Gastrocnemius medialis (tissue), 4 donors: Measurements from ENCODE around the gene AP1S3. TPM values are rescaled to one million over a fixed set of nuclear protein-coding genes. Genes with fewer than 3 reads are reported as not detected.

Experiments
- ATAC-seq, 2 donors: fragments of 150-250 bp; one replicate each; pipeline ENCODE4 v1.9.1; 2016
- DNase-seq, 2 donors: peaks; one replicate each; pipeline ENCODE4 v3.0.0-alpha.2; 2019
- H3K27ac ChIP-seq, 4 donors: fragments of 200-600 bp; sonication (generic); 1 replicate in 1 of 4; 2 replicates in 3 of 4; pipeline ENCODE4 v1.5.1; 2016 to 2018; ENCODE audit warnings: mild to moderate bottlenecking in 2 of 4, moderate library complexity in 1 of 4
- H3K27me3 ChIP-seq, 3 donors: fragments of 200-600 bp; sonication (generic) in 2 of 3; 1 replicate in 1 of 3; 2 replicates in 2 of 3; pipeline versions ENCODE4 v1.5.1 to v1.6.0; 2016 to 2019; ENCODE audit warnings: mild to moderate bottlenecking in 1 of 3, moderate library complexity in 1 of 3
- H3K36me3 ChIP-seq, 2 donors: fragments of 200-600 bp; sonication (generic) in 1 of 2; one replicate each; pipeline ENCODE4 v1.5.1; 2017 to 2018
- H3K4me1 ChIP-seq, 2 donors: fragments of 200-600 bp; sonication (generic) in 1 of 2; one replicate each; pipeline ENCODE4 v1.5.1; 2016 to 2017; ENCODE audit warnings: mild to moderate bottlenecking in 2 of 2
- H3K4me3 ChIP-seq, 4 donors: fragments of 200-600 bp; sonication (generic) in 3 of 4; 1 replicate in 1 of 4; 2 replicates in 3 of 4; pipeline ENCODE4 v1.5.1; 2016 to 2019; ENCODE audit warnings: mild to moderate bottlenecking in 2 of 4
- H3K9me3 ChIP-seq, 3 donors: fragments of 200-600 bp; sonication (generic) in 2 of 3; 1 replicate in 1 of 3; 2 replicates in 2 of 3; pipeline ENCODE4 v1.5.1; 2016 to 2019
- POLR2A ChIP-seq, 2 donors: fragments of 450-650 bp; IDR thresholded peaks; one replicate each; pipeline ENCODE4 v1.6.1; 2017; ENCODE audit warnings: antibody characterized with exemption in 2 of 2, mild to moderate bottlenecking in 2 of 2, moderate library complexity in 2 of 2
- in situ Hi-C, 4 donors: fragments of 200-750 bp; cut with MboI; loops; one replicate each; pipeline versions ENCODE4 v1.15.0 to v1.8.0; 2017; ENCODE audit warnings: low sequenced_read_pairs in 4 of 4
- intact Hi-C: fragments of 100-400 bp; cut with DNase I; formaldehyde crosslinking; loops from one replicate; pipeline ENCODE4 v1.15.1; 2023; ENCODE audit warnings: low total_unique reads
- total RNA-seq, 4 donors: library from RNA; depleted of rRNA; stranded (reverse); fragments of >200 nt; gene quantifications; one replicate each; pipeline versions ENCODE4 v1.1.0 to v1.2.3, GENCODE V29; 2016
- TF ChIP-seq, protein P1 (sequence below), 5 experiments: fragments of 450-650 bp in 3 of 5; fragments of 200-600 bp in 2 of 5; sonication (generic) in 2 of 5; IDR thresholded peaks in 4 of 5; conservative IDR thresholded peaks in 1 of 5; 1 replicate in 4 of 5; 2 replicates in 1 of 5; pipeline ENCODE4 v1.5.1; 2016 to 2019; ENCODE audit warnings: antibody characterized with exemption in 5 of 5, mild to moderate bottlenecking in 3 of 5, moderate library complexity in 3 of 5

The AP1S3 gene
- total RNA-seq, 4 donors from 2014 or later, result 0.20 TPM; not detected in 3

DNA sequence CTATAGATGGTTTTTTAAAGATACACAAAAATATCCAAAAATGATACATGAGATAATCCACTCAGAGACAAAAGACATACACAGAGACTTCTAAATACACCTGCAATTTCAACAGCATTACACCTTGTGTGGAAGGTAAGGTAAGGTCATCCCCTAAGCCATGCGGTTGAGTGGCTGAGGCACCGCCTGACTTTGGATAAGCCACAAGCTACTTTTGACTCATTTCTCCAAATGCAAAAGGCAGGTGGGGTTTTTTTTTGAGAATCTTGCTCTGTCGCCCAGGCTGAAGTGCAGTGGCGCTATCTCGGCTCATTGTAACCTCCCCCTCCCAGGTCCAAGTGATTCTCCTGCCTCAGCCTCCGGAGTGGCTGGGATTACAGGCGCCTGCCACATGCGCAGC lies 13.1 kb downstream of the AP1S3 start:
- DNase-seq, result no peak
- Histone ChIP-seq H3K4me3 (no peak overlapping the region), H3K36me3 (no peaks in the 10 kb centered on the region), H3K27me3 (no peaks in the 10 kb centered on the region), H3K9me3 (no peaks in the 10 kb centered on the region), H3K27ac (no peak overlapping the region), H3K4me1 (no peaks in the 10 kb centered on the region)
- intact Hi-C loops, result no loop called here
- TF ChIP-seq POLR2A (IDR thresholded peaks at IDR 0.05), result no peak
- TF ChIP-seq, protein P1, sequence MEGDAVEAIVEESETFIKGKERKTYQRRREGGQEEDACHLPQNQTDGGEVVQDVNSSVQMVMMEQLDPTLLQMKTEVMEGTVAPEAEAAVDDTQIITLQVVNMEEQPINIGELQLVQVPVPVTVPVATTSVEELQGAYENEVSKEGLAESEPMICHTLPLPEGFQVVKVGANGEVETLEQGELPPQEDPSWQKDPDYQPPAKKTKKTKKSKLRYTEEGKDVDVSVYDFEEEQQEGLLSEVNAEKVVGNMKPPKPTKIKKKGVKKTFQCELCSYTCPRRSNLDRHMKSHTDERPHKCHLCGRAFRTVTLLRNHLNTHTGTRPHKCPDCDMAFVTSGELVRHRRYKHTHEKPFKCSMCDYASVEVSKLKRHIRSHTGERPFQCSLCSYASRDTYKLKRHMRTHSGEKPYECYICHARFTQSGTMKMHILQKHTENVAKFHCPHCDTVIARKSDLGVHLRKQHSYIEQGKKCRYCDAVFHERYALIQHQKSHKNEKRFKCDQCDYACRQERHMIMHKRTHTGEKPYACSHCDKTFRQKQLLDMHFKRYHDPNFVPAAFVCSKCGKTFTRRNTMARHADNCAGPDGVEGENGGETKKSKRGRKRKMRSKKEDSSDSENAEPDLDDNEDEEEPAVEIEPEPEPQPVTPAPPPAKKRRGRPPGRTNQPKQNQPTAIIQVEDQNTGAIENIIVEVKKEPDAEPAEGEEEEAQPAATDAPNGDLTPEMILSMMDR (IDR thresholded peaks at IDR 0.05 in 4 of 5, conservative IDR thresholded peaks at IDR 0.05 in 1 of 5), result no peak
- ATAC-seq, result no peak
- in situ Hi-C loops, result no loop called here

DNA sequence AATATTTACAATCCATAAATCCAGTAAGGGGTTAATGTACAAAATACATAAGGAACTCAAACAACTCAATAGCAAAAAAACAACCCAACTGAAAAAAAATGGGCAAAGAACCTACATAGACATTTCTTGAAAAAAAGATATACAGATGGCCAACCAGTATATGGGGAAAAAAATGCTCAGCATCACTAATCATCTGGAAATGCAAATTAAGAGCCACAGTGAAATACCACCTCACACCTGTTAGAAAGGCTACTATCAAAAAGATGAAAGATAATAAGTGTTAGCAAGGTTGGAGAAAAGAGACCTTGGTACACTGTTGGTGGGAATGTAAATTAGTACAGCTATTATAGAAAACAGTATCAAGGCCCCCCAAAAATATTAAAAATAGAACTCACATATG lies 14.6 kb downstream of the AP1S3 start:
- in situ Hi-C loops, result no loop called here
- no peak for ATAC-seq

DNA sequence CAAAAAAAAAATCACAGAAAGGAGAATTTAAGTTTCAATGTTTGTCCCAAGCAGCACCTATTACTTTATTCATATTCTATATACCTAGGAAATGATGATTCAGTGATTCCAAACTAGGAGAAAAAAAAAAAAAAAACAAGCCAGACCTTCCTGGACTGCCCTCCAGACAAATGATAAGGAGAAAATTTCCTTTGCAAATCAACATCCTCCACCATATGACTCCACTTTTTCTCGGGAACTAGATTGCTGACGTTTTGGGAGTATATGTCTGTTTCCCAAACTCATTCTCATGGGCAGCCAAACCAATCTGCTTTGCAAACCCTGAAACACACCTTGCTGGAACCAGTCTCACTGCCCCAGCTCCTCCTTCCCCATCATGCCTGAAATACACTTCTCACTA lies 16.8 kb downstream of the AP1S3 start:
- Histone ChIP-seq H3K27ac (no peak overlapping the region), H3K36me3 (no peaks in the 10 kb centered on the region), H3K4me1 (no peaks in the 10 kb centered on the region), H3K27me3 (no peaks in the 10 kb centered on the region), H3K9me3 (no peaks in the 10 kb centered on the region), H3K4me3 (no peak overlapping the region)
- DNase-seq (no peak), ATAC-seq (no peak)
- in situ Hi-C loops (no loop called here), intact Hi-C loops (no loop called here)
- TF ChIP-seq, protein P1 (IDR thresholded peaks at IDR 0.05 in 4 of 5, conservative IDR thresholded peaks at IDR 0.05 in 1 of 5), result no peak
- no peak for TF ChIP-seq POLR2A (IDR thresholded peaks at IDR 0.05)

More for the DNA sequence above, 14.6 kb downstream of the AP1S3 start:
- DNase-seq, result no peak
- TF ChIP-seq POLR2A (IDR thresholded peaks at IDR 0.05), result no peak
- TF ChIP-seq, protein P1 (IDR thresholded peaks at IDR 0.05 in 4 of 5, conservative IDR thresholded peaks at IDR 0.05 in 1 of 5), result no peak
- intact Hi-C loops, result no loop called here
- Histone ChIP-seq H3K36me3 (no peaks in the 10 kb centered on the region), H3K4me3 (no peak overlapping the region), H3K27ac (no peak overlapping the region), H3K4me1 (no peaks in the 10 kb centered on the region), H3K9me3 (no peaks in the 10 kb centered on the region), H3K27me3 (no peaks in the 10 kb centered on the region)

DNA sequence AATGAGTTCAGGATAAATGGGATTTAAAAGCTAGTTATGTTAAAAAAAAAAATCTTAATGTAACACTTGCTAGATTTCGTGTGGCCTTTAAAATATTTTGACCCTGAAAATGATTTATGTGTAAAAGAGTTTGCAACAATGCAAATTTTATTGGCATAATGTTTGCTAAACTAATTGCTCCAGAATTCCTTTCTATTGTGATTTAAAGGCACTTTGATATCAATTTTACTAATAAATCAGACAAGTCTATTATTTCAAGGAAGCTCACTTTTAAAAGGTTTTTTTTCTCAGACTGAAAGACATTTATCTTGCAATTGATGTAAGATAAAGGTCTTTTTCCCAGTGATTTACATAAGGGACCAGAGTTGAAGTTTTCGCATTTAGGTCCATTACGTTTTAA lies 17.5 kb downstream of the AP1S3 start:
- Histone ChIP-seq H3K4me3 (no peak overlapping the region), H3K4me1 (no peaks in the 10 kb centered on the region), H3K9me3 (no peaks in the 10 kb centered on the region), H3K36me3 (no peaks in the 10 kb centered on the region), H3K27me3 (no peaks in the 10 kb centered on the region), H3K27ac (no peak overlapping the region)
- in situ Hi-C loops, result no loop called here
- no peak for ATAC-seq
- DNase-seq, result no peak
- TF ChIP-seq, protein P1 (IDR thresholded peaks at IDR 0.05 in 4 of 5, conservative IDR thresholded peaks at IDR 0.05 in 1 of 5), result no peak
- TF ChIP-seq POLR2A (IDR thresholded peaks at IDR 0.05), result no peak
- intact Hi-C loops, result no loop called here

DNA sequence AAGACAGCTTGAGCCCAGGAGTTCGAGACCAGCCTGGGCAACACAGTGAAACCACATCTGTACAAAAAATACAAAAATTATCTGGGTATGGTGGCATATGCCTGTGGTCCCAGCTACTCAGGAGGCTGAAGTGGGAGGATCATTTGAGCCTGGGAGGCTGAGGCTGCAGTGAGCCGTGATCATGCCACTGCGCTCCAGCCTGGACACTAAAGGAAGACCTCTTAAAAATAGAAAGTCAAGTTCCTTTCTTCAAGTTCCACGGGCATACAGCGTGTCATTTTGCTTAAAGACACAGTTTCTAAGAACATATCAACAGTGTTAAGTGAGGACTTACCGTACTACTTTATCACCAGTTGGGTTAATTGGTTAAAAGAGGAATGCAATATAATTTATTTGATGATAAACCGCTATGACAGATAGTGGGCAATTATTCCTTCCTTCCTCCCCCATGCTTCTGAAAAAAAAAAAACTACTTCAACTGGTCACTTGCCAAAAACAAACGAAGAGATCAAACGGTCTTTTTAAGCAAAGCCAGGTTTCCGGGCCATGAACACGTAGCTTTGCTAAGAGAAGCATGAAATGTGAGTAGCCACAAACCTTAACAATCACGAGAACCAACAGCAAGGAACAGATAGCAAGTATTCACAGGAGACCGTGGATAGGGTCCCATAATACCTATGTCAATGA lies 21.4 kb downstream of the AP1S3 start:
- intact Hi-C loops, result no loop called here
- H3K4me3 ChIP-seq, result no peak overlapping the region
- TF ChIP-seq, protein P1 (IDR thresholded peaks at IDR 0.05 in 4 of 5, conservative IDR thresholded peaks at IDR 0.05 in 1 of 5), result no peak
- TF ChIP-seq POLR2A (IDR thresholded peaks at IDR 0.05), result no peak
- H3K27ac ChIP-seq, result no peak overlapping the region
- in situ Hi-C loops, result no loop called here
- no peaks in the 10 kb centered on the region for H3K36me3 ChIP-seq
- H3K4me1 ChIP-seq, result no peaks in the 10 kb centered on the region
- no peaks in the 10 kb centered on the region for H3K27me3 ChIP-seq
- no peak for ATAC-seq
- no peaks in the 10 kb centered on the region for H3K9me3 ChIP-seq
- no peak for DNase-seq
